PC-3 (cell line): ENCODE measurements around the gene TAF1A. TPM values are rescaled to one million over a fixed set of nuclear protein-coding genes. Genes with fewer than 3 reads are reported as not detected.
A peak's percentile ranks its signal among the peaks of the same experiment; 100 is the strongest.

Source experiments
- ATAC-seq: fragments of 200-7000 bp; cut with Tn5 transposase; 2 replicates; pipeline ENCODE4 v1.9.1; 2020; ENCODE audit warnings: mild to moderate bottlenecking, moderate library complexity
- BruUV-seq: library from RNA; stranded (reverse); fragments of 400-500 nt; replicated peaks from 2 replicates; lab custom pipeline; 2021; lab: Mats Ljungman, UMichigan
- CTCF ChIA-PET: fragments of 300-600 bp; sonication (Branson Sonifier 250); formaldehyde crosslinking; loops from one replicate; lab custom pipeline; 2022; ENCODE audit warnings: antibody characterized with exemption; lab: Charles Lee
- POLR2A ChIA-PET: fragments of 300-600 bp; sonication (Branson Sonifier 250); formaldehyde crosslinking; loops from one replicate; lab custom pipeline; 2022; ENCODE audit warnings: antibody characterized with exemption; ENCODE audit not compliant: unreplicated experiment; lab: Charles Lee
- DNase-seq: peaks from one replicate; pipeline ENCODE4 v3.0.0-alpha.2; 2015
- H2AFZ ChIP-seq: fragments of 300-600 bp; sonication (generic); 2 replicates; pipeline ENCODE4 v1.6.0; 2016; ENCODE audit warnings: antibody characterized with exemption, low read length
- H3F3A ChIP-seq: fragments of 300-600 bp; sonication (generic); one replicate; pipeline ENCODE4 v1.6.0; 2017; ENCODE audit warnings: antibody characterized with exemption, low read length, control low read depth, mild to moderate bottlenecking; ENCODE audit not compliant: unreplicated experiment
- H3K27ac ChIP-seq: fragments of 300-600 bp; sonication (generic); 2 replicates; pipeline ENCODE4 v1.5.1; 2016; ENCODE audit warnings: mild to moderate bottlenecking, low read length
- H3K27me3 ChIP-seq: fragments of 300-600 bp; sonication (generic); 2 replicates; pipeline ENCODE4 v1.6.1; 2016; ENCODE audit warnings: low read length, mixed read lengths
- H3K36me3 ChIP-seq: fragments of 300-600 bp; sonication (generic); 2 replicates; pipeline ENCODE4 v1.6.1; 2016; ENCODE audit warnings: low read depth, mixed run types, low read length, mixed read lengths
- H3K4me1 ChIP-seq: fragments of 300-600 bp; sonication (generic); 2 replicates; pipeline ENCODE4 v1.5.1; 2016; ENCODE audit warnings: low read length; ENCODE audit not compliant: insufficient read depth
- H3K4me2 ChIP-seq: fragments of 300-600 bp; sonication (generic); 2 replicates; pipeline ENCODE4 v1.6.0; 2016; ENCODE audit warnings: low read length
- H3K4me3 ChIP-seq: fragments of 300-600 bp; sonication (generic); 2 replicates; pipeline ENCODE4 v1.5.1; 2016; ENCODE audit warnings: mild to moderate bottlenecking, low read length, mixed read lengths
- H3K79me2 ChIP-seq: fragments of 300-600 bp; sonication (generic); 2 replicates; pipeline ENCODE4 v1.6.1; 2017; ENCODE audit warnings: low read length, mixed read lengths
- H3K9ac ChIP-seq: fragments of 300-600 bp; sonication (generic); 2 replicates; pipeline ENCODE4 v1.6.0; 2016; ENCODE audit warnings: mild to moderate bottlenecking, low read length
- H3K9me2 ChIP-seq: fragments of 300-600 bp; sonication (generic); replicated peaks from 2 replicates; pipeline ENCODE4 v1.6.1; 2016; ENCODE audit warnings: mixed run types, low read length, mixed read lengths
- H3K9me3 ChIP-seq: fragments of 300-600 bp; sonication (generic); 2 replicates; pipeline ENCODE4 v1.6.1; 2016; ENCODE audit warnings: low read length, mixed read lengths
- H4K20me1 ChIP-seq: fragments of 300-600 bp; sonication (generic); 2 replicates; pipeline ENCODE4 v1.6.1; 2016; ENCODE audit warnings: low read length, mixed read lengths
- EZH2 ChIP-seq: fragments of 300-600 bp; sonication (generic); IDR thresholded peaks from one replicate; pipeline ENCODE4 v1.6.1; 2017; ENCODE audit warnings: antibody characterized with exemption, mild to moderate bottlenecking, low read length; ENCODE audit not compliant: unreplicated experiment
- EZH2phosphoT487 ChIP-seq: fragments of 300-600 bp; sonication (generic); IDR thresholded peaks from 2 replicates; pipeline ENCODE4 v1.6.1; 2018; ENCODE audit warnings: mild to moderate bottlenecking, antibody characterized with exemption, low read length, borderline replicate concordance
- intact Hi-C: fragments of 100-400 bp; cut with micrococcal nuclease; formaldehyde crosslinking; loops from 2 replicates; pipeline ENCODE4 v1.9.0; 2023
- total RNA-seq: library from RNA; depleted of rRNA; stranded (reverse); fragments of >200 nt; gene quantifications from 2 replicates; pipeline ENCODE4 v1.2.3, GENCODE V29; 2014
- TF ChIP-seq, protein P1 (sequence below): fragments of 300-600 bp; sonication (generic); conservative IDR thresholded peaks from 2 replicates; pipeline ENCODE4 v1.5.1; 2017; ENCODE audit warnings: antibody characterized with exemption, low read depth, mild to moderate bottlenecking, low read length

TAF1A gene
- total RNA-seq, 1 experiment from 2014 or later = 27.9 TPM

DNA sequence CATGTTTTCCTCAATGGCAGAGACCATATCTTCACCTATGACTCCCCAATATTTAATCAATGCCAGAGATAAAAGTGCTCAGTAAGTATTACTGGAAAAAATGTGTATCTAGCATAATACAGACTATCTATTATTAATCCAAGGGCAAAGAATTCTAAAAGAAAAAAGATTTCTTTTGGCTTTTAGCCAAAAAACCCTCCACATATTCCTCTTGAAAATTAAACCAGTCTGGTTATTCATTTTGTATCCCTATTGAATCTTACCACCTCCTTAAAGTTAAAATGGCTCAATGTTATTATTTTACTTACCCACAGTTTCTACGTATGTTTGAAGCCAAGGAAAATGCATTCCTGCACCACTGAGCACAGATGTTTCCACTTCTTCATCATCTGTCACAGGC is 1.6 kb downstream of the TAF1A start:
- Histone ChIP-seq H3K4me1 (peaks cover 38% of the 10 kb centered on the region), H3K4me2 (peak overlapping the region; percentile 89), H3K36me3 (peaks cover 34% of the 10 kb centered on the region), H2AFZ (no peak overlapping the region), H3K27me3 (no peaks in the 10 kb centered on the region), H3F3A (no peaks in the 10 kb centered on the region), H3K9me3 (no peaks in the 10 kb centered on the region), H3K4me3 (peak overlapping the region; percentile 78), H3K9ac (no peak overlapping the region), H3K79me2 (peaks cover 70% of the 10 kb centered on the region), H4K20me1 (no peaks in the 10 kb centered on the region), H3K27ac (no peak overlapping the region), H3K9me2 (no peaks in the 10 kb centered on the region)
- ChIA-PET POLR2A (no interaction called here), CTCF (no interaction called here)
- BruUV-seq = no TSS peak
- intact Hi-C loops = loop anchor here (2.0 kb wide), 1 partner anchor 123 kb away; no protein-coding TSS in a partner anchor
- no peak for ATAC-seq
- DNase-seq = no peak
- TF ChIP-seq EZH2phosphoT487 (no peak), EZH2 (no peak)
- TF ChIP-seq, protein P1, sequence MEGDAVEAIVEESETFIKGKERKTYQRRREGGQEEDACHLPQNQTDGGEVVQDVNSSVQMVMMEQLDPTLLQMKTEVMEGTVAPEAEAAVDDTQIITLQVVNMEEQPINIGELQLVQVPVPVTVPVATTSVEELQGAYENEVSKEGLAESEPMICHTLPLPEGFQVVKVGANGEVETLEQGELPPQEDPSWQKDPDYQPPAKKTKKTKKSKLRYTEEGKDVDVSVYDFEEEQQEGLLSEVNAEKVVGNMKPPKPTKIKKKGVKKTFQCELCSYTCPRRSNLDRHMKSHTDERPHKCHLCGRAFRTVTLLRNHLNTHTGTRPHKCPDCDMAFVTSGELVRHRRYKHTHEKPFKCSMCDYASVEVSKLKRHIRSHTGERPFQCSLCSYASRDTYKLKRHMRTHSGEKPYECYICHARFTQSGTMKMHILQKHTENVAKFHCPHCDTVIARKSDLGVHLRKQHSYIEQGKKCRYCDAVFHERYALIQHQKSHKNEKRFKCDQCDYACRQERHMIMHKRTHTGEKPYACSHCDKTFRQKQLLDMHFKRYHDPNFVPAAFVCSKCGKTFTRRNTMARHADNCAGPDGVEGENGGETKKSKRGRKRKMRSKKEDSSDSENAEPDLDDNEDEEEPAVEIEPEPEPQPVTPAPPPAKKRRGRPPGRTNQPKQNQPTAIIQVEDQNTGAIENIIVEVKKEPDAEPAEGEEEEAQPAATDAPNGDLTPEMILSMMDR = no peak

DNA sequence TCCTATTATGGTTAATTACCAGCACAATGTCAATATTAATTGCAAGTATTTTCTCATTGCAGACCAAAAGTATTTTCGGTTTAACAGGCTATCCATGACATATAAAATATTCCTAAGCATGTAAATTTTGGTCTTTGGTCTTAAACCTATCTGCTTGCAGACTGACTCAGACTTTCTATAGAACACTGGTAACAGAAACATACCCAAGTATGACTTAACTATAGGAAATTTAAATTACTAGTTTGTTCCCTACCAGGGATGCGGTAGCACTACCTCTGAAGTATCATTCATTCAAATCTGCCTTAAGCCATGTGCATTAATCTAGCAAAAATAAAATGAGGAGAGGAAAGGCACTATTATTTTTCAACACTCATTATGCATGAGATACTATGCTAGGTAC is 2.9 kb downstream of the TAF1A start:
- Histone ChIP-seq H3K4me1 (peaks cover 51% of the 10 kb centered on the region), H3F3A (peaks cover 7% of the 10 kb centered on the region), H4K20me1 (no peaks in the 10 kb centered on the region), H3K9me3 (no peaks in the 10 kb centered on the region), H3K9me2 (no peaks in the 10 kb centered on the region), H3K79me2 (peaks cover 77% of the 10 kb centered on the region), H3K4me2 (peak overlapping the region; percentile 41), H3K27ac (no peak overlapping the region), H2AFZ (no peak overlapping the region), H3K4me3 (peak overlapping the region; percentile 10; the same call in 1 of the 2 replicates), H3K36me3 (peaks cover 41% of the 10 kb centered on the region), H3K9ac (no peak overlapping the region), H3K27me3 (no peaks in the 10 kb centered on the region)
- BruUV-seq = no TSS peak
- POLR2A ChIA-PET = no interaction called here
- CTCF ChIA-PET = no interaction called here
- DNase-seq = peak; percentile 20
- ATAC-seq = no peak
- intact Hi-C loops = no loop called here
- TF ChIP-seq, protein P1 = no peak
- TF ChIP-seq EZH2 = no peak
- TF ChIP-seq EZH2phosphoT487 = no peak

DNA sequence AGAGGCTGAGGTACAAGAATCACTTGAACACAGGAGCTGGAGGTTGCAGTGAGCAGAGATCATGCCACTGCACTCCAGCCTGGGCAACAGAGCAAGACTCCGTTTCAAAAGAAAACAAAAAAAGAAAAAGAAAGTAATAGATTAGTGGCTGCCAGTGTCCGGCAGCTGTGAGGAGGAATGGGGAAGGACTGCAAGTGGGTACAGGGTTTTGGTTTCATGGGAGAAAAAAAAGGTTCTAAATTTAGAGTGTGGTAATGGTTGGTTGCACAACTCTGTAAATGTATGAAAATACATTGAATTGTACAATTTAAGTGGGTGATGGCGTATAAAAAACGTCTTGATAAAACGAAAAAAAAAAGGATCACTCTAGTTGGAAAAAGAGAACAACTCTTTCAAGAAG is 6.7 kb downstream of the TAF1A start:
- Histone ChIP-seq H3K9ac (no peak overlapping the region), H2AFZ (no peak overlapping the region), H3K27ac (peak overlapping the region; percentile 35; the same call in 1 of the 2 replicates), H3K9me2 (no peaks in the 10 kb centered on the region), H3K36me3 (peaks cover 63% of the 10 kb centered on the region), H3K9me3 (no peaks in the 10 kb centered on the region), H3K4me3 (no peak overlapping the region), H4K20me1 (0 out of 2 replicates have a peak, but pooled peaks cover 6% of the 10 kb centered on the region), H3F3A (peaks cover 7% of the 10 kb centered on the region), H3K4me2 (peak overlapping the region; percentile 51), H3K27me3 (no peaks in the 10 kb centered on the region), H3K79me2 (peaks cover 85% of the 10 kb centered on the region), H3K4me1 (peaks cover 45% of the 10 kb centered on the region)
- TF ChIP-seq, protein P1 = no peak
- no peak for TF ChIP-seq EZH2phosphoT487
- no peak for TF ChIP-seq EZH2
- CTCF ChIA-PET = no interaction called here
- no peak for DNase-seq
- intact Hi-C loops = loop anchor here (2.0 kb wide), 1 partner anchor 62 kb away; no protein-coding TSS in a partner anchor
- no peak for ATAC-seq
- POLR2A ChIA-PET = no interaction called here
- no TSS peak for BruUV-seq
